NCI-H1105 (cell line): ENCODE results near the gene POU2AF3.
"Not testable (repeated sequence)": the region's sequence is repeated elsewhere in the genome, so short reads cannot be mapped to it uniquely, and the experiment has no call there.

Source experiments
- DNase-seq: peaks from one replicate; lab custom pipeline; 2025; lab: John Stamatoyannopoulos, UW

POU2AF3 gene

GRCh38 chr11:111301004-111301841 is 2.9 kb downstream of the POU2AF3 start:
- peak; percentile 11 for DNase-seq

GRCh38 chr11:111301842-111302118 is 3.4 kb downstream of the POU2AF3 start:
- DNase-seq = no peak

- peak; percentile 46 for DNase-seq
Measured at GRCh38 chr11:111302298-111302697, 4.0 kb downstream of the POU2AF3 start.

GRCh38 chr11:111303461-111303860 is 5.1 kb downstream of the POU2AF3 start:
- peak; percentile 51 for DNase-seq

- peak; percentile 16 for DNase-seq
Measured at GRCh38 chr11:111305162-111305802, 6.9 kb downstream of the POU2AF3 start.

- no peak for DNase-seq
Measured at GRCh38 chr11:111305876-111306275, 7.5 kb downstream of the POU2AF3 start.

- DNase-seq = no peak
Measured at GRCh38 chr11:111306321-111306720, 8.0 kb downstream of the POU2AF3 start.

- peak; percentile 65 for DNase-seq
Measured at GRCh38 chr11:111307472-111308108, 9.2 kb downstream of the POU2AF3 start.

GRCh38 chr11:111308140-111308539 is 9.8 kb downstream of the POU2AF3 start:
- DNase-seq = peak; percentile 97

GRCh38 chr11:111309215-111309915 is 11.0 kb downstream of the POU2AF3 start:
- DNase-seq = no peak

- DNase-seq = peak; percentile 89
Measured at GRCh38 chr11:111310088-111310487, 11.7 kb downstream of the POU2AF3 start.

- no peak for DNase-seq
Measured at GRCh38 chr11:111310723-111311122, 12.4 kb downstream of the POU2AF3 start.

- DNase-seq = peak; percentile 38
Measured at GRCh38 chr11:111312076-111312475, 13.7 kb downstream of the POU2AF3 start.

- no peak for DNase-seq
Measured at GRCh38 chr11:111319296-111319695, 20.9 kb downstream of the POU2AF3 start.

GRCh38 chr11:111320199-111320598 is 21.9 kb downstream of the POU2AF3 start:
- not testable (repeated sequence) for DNase-seq

- DNase-seq = no peak
Measured at GRCh38 chr11:111320728-111321568, 22.6 kb downstream of the POU2AF3 start.

- no peak for DNase-seq
Measured at GRCh38 chr11:111322534-111322933, 24.2 kb downstream of the POU2AF3 start.

GRCh38 chr11:111324277-111324720 is 26.0 kb downstream of the POU2AF3 start:
- no peak for DNase-seq

GRCh38 chr11:111325259-111325658 is 26.9 kb downstream of the POU2AF3 start:
- DNase-seq = no peak

GRCh38 chr11:111326824-111327223 is 28.5 kb downstream of the POU2AF3 start:
- DNase-seq = no peak

GRCh38 chr11:111327908-111328624 is 29.7 kb downstream of the POU2AF3 start:
- DNase-seq = no peak
